ENCODE measurements around the gene TTC9B.
A peak's percentile ranks its signal among the peaks of the same experiment; 100 is the strongest.
"Not testable (repeated sequence)": the region's sequence is repeated elsewhere in the genome, so short reads cannot be mapped to it uniquely, and the experiment has no call there.

Gene TTC9B

DNA sequence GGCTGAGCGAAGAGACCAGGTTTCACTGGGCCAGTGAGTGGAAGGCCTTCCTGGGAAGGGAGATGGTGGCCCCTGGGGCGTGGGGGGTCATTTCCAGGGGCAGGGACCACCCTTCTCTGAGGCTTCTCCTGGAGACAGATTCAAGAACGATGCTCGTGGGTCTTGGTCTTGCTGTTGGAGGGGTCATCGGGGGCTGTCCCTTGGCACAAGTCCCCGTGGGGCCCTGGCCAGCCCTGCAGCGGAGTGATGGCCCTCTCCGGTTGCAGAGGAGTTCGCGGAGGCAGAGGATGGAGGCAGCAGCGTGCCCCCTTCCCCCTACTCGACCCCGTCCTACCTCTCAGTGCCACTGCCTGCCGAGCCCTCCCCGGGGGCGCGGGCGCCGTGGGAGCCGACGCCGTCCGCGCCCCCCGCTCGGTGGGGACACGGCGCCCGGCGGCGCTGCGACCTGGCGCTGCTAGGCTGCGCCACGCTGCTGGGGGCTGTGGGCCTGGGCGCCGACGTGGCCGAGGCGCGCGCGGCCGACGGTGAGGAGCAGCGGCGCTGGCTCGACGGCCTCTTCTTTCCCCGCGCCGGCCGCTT is 4.8 kb downstream of the TTC9B start:
- DNase-seq = no peak

DNA sequence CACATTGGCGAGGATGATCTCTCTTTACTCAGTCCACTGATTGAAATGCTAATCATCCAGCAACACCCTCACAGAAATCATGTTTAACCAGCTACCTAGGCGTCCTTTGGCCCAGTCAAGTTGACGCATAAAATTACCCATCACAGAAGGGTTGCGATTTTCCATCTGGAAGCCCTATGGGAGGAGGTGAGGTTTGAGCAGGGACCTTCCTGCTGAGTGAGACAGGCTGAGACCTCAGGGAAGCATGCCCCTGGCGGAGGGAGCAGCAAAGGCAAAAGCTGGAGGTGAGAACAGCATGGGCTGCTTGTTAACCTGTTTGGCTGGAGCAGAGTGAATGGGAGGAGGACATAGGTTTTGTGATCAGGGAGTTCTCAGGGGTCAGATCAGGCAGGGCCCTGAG is 7.3 kb downstream of the TTC9B start:
- no peak for DNase-seq

DNA sequence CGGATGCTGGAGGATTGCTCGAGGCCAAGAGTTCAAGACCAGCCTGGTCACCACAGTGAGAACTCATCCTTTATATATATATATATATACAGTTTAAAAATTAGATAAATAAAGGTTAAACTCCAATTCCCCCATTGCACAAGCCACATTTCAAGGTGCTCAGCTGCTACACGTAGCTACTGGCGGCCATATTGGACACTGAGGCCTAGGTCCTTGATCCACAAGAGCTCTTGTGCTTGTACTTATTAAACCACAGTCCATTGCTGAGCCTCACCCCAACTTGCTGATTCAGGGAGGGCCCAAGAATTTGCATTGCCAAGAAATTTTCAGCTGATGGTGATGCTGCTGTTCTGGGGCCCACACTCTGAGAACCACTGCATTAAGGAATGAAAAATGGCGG is 9.6 kb downstream of the TTC9B start:
- DNase-seq = no peak

DNA sequence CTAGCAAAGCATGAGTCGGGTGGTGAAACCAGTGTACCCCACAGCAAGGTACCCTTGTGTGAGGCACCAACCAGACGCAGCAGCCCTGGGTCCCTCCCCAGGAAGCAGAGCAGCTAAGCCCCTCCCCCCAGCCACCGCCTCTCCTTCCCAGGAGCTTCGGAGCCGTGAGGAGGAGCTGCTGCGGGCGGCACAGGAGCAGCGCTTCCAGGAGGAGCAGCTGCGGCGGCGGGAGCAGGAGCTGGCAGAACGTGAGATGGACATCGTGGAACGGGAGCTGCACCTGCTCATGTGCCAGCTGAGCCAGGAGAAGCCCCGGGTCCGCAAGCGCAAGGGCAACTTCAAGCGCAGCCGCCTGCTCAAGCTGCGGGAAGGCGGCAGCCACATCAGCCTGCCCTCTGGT is 12.4 kb downstream of the TTC9B start:
- no peak for DNase-seq

DNA sequence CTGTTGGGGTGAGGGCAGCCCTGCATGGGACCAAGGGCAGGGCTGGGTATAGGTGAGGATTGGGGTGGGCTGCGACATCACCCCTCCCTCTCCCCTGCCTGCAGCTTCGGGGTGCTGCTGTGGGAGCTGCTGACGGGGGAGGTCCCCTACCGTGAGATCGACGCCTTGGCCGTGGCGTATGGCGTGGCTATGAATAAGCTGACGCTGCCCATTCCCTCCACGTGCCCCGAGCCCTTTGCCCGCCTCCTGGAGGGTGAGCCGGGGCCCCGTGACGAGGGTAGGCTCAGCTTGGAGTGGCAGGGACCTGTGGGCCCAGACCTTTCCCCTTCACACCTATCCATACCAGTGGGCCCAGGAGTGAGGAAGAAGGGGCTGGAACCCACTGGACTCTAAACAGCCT is 13.8 kb downstream of the TTC9B start:
- DNase-seq = no peak

DNA sequence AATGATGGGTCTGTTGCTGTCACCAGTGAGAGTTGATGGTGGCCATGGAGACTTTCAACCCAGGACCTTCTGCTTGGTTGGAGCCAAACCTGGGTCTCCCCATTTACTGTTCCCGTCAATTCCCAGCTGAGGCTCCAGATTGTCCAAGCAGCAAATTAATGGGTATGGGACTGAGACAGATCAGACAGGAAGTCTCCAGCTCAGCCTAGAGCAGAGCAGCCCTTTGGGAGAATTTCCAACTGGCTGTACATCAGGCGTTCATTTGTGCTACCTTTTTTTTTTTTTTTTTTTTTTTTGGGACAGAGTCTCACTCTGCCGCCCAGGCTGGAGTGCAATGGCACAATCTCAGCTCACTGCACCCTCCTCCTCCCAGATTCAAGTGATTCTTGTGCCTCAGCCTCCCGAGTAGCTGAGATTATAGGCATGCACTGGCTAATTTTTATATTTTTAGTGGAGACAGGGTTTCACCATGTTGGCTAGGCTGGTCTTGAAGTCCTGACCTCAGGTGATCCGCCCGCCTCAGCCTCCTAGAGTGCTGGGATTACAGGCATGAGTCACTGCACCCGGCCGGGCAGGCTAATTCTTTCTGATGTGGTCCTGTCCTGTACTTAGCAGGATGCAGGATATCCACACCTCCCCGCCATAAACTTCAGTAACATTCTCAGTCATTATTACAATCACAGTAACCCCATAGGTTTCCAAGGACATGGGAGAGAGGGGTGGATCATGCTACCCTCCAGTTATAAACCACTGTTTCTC is 17.7 kb downstream of the TTC9B start:
- DNase-seq = no peak

DNA sequence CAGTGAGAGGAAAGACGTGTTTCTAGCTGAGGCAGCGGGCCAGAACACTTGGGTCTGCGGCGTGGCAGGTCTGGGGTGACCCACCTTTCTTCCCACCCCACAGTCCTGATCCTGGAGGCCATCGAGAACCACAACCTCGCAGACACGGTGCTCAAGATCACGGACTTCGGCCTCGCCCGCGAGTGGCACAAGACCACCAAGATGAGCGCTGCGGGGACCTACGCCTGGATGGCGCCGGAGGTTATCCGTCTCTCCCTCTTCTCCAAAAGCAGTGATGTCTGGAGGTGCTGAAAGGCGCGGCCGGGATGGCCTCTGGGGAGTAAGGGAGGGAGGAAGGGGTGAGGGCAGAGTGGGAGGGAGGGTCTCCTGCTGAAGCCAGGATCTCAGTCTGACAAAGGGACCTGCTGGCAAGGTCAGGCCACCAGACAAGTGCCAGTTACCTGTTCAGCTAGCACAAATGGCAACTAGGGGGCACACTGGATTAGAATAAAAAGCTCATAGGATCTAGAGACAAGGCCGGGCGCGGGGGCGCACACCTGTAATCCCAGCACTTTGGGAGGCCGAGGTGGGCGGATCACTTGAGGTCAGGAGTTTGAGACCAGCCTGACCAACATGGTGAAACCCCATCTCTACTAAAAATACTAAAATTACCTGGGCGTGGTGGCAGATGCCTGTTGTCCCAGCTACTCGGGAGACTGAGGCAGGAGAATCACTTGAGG is 19.8 kb downstream of the TTC9B start:
- no peak for DNase-seq

DNA sequence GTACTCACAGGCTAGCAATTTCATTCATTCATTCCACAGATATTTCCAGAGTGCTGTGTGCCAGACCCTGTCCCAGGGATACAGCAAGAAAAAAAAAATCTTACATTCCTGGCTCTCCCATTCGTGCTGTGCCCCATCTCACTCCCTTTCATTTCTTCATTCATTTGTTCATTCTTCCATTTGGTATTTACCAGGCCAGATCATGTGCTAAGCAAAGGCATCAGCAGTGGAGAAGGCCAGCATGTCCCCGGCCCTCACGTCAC is 24.7 kb downstream of the TTC9B start:
- no peak for DNase-seq

DNA sequence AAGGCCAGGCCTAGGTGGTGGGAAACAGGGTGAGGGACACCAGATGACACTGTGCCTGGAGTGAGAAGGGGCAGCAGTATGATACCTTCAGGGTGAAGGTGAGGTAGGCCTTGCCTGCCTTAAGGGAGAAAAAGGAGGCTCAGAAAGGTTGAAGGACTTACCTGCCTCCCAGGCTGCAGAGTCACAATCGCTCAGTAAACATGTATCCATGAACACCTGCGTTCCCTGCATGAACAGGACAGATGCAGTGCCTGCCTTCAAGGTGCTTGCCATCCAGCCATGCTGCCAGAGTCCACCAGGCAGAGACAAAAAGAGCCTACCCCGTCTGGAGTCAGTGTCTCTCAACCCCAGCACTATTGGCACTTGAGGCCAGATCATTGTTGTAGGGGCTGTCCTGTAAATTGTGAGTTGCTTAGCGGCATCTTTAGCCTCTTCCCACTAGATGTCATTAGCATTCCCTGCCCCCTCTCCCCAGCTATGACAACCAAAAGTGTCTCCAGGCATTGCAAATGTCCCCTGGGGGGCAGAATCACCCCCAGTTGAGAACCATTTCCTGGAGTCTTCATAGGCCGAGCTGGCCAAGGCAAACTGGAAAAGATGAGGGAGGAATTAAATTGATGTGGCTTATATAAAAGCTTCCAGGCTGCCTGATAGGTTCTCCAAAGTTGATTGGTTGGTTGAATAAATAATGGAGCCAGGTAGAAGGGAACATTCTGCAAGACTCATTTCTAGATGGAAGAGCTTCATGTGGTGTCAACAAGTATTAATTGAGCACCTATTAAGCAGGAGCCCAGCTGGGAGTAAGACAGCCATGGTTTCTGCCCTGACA is 25.2 kb downstream of the TTC9B start:
- no peak for DNase-seq

DNA sequence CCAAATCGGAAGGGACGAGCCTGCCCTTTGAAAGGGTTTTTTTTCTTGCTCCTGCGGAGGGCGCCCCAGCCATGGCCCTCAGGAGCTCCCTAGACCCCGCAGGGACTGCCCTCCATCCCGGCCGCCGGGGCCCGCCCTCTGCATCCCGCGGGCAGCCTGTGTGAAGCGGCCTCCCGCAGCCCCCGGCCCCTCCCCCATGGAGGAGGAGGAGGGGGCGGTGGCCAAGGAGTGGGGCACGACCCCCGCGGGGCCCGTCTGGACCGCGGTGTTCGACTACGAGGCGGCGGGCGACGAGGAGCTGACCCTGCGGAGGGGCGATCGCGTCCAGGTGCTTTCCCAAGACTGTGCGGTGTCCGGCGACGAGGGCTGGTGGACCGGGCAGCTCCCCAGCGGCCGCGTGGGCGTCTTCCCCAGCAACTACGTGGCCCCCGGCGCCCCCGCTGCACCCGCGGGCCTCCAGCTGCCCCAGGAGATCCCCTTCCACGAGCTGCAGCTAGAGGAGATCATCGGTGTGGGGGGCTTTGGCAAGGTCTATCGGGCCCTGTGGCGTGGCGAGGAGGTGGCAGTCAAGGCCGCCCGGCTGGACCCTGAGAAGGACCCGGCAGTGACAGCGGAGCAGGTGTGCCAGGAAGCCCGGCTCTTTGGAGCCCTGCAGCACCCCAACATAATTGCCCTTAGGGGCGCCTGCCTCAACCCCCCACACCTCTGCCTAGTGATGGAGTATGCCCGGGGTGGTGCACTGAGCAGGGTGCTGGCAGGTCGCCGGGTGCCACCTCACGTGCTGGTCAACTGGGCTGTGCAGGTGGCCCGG is 26.1 kb downstream of the TTC9B start:
- DNase-seq = peak in 1 of 2 donors; percentile 30

DNA sequence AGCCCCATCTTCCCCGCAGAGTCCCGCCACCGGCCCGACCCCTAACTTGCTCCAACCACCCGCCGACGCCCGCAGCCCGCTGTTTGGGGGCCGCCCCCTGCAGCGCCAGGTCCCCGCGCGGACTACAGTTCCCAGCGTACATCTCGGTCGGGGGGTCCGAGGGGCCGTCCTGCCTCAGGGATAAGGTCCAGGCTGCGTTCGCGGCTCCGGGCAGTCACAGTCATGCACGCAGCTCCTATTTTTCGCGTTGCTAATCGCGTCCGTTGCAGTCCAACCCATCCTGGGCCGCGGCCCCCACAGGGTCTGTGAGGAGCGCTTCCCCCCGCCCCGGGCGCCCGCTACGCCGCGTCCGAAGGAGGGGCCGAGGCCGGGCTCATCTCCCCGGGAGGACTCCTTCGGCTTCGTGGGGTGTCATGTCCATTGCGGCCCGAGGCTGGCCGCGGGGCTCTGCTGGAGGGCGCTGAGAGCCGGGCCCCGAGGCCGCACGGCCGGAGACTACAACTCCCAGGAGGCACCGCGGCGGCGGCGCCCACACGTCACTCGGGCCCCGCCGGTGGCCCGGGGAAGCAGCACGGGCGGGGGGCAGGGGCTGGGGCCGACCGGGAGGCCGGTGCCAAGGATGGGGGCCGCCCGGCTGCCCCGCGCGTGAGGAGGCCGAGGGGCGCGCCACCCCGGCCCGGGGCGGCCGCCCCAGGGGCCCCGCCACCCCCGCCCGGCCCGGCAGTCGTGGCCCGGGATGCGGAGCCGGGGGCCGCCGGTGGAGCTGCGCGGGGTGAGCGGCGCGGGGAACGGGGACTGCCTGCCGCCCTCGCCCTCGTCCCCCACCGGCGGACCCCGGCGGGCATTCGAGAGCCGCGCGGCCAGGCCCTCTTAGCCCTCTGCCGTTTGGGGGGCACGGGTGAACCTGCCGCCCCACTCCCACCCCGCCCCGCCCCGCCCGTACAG is 27.0 kb downstream of the TTC9B start, which contains the start of gene MAP3K10:
MAP3K10 (plus strand) TSS at position 536 of the 945 bp plus-strand sequence. CDS start 606 bp downstream, outside the sequence.
- DNase-seq = peak; percentile 71 to 82

DNA sequence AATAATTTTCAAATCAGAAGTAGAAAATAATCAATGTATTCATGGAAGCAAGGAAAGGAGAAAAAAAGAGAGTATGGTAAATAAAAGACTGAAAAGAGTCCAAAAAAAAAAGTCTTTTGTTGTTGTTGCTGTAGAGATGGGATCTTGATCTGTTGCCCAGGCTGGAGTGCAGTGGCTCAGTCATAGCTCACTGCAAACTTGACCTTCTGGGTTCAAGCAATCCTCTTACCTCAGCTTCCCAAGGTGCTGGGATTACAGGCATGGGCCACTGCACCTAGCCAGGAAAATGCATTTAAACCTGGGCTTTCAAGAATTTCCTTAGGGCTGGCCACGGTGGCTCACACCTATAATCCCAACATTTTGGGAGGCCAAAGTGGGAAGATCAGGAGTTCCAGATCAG is 33.9 kb downstream of the TTC9B start:
- no peak for DNase-seq

DNA sequence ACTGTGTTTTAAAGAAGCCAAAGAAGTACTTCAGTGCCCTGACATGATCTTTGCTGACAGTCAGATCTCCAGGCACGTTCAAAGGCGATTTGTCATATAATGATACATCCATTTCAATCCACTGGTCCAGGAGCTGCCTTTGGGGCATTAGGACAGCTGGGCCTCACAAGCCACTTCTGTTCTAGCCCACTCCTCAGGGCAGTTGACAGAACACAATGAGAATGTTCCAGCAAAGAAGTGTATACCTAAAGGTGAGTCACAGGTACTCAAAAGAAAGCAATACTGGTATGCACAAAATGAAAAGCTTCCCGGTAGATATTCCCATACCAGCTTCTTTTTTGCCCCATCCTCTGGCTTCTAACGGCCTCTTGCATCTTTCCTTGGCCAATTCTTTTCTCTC is 39.4 kb downstream of the TTC9B start:
- DNase-seq = no peak

DNA sequence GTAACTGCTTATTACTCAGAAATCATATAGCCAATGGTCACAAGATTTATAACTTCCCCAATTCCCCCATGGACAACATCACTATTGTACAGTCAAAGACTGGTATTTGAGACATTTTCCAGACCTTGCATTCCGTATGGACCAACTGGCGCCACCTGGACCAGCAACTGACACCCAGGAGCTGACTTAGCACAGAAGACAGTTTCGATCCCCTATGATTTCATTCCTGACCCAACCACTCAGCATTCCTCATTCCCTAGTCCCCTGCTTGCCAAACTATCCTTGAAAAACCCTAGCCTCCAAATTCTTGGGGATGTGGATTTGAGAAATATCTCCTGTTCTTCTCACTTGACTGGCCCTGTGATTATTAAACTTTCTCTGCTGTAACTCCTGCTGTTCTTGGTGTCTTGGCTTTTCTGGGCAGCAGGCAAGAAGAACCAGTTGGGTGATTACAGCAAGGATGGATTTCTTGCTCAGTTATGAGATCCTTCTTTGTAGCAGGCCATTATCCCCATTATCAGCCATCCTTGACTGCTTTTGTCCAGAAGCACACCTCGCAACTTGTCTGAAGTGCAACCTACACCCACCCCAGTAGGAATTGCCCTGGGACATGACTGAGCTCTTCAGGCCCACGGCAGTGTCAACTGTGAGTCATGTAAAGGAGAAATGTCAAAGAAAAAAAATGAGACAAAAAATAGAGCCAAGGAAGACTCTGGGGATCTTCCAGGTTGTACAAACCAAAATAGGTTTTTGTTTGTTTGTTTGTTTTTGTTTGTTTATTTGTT is 40.7 kb downstream of the TTC9B start:
- DNase-seq = no peak

DNA sequence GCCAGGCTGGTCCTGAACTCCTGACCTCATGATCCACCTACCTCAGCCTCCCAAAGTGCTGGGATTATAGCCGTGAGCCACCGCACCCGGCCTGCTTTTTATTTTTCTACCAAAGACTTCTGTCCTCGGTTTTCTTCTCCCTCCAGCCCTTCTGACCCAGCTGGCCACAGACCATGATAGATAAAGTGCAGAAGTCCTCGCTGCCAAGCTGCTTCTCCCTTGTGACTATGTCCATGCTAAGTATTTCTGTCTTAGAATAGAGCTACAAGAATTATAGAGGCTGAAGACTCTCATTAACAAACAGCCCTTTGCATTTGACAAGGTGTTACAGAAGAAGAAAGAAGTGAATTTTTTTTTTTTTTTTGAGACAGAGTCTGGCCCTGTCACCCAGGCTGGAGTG is 42.4 kb downstream of the TTC9B start:
- DNase-seq = no peak

DNA sequence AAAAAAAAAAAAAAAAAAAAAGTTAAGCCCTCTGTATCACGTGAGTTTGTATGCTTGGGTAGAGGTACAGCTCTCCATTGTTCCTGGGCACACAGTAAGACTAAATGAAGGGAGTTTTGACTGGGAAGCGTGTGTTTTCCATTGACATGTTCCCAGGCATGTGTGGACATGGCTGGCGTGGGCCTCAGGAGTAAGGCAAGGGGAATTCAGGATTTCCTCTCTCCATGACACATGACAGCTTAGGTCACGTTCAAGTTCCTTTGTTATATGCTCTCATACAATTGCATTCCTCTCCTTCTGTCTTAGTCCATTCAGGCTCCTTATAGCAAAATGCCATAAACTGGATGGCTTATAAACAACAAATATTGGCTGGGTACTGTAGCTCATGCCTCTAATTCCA is 44.1 kb downstream of the TTC9B start:
- no peak for DNase-seq

DNA sequence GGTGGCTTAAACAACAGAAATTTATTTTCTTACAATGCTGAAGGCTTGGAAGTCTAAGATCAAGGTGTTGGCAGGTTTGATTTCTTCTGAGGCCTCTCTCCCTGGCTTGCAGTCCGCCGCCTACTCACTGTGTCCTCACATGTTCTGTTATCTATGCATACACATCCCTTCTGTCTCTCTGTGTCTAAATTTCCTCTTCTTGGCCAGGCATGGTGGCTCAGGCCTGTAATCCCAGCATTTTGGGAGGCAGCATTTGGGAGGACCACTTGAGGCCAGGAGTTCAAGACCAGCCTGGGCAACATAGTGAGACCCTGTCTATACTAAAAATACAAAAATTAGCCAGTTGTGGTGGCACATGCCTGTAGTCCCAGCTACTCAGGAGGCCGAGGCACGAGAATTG is 46.9 kb downstream of the TTC9B start:
- not testable (repeated sequence) for DNase-seq

DNA sequence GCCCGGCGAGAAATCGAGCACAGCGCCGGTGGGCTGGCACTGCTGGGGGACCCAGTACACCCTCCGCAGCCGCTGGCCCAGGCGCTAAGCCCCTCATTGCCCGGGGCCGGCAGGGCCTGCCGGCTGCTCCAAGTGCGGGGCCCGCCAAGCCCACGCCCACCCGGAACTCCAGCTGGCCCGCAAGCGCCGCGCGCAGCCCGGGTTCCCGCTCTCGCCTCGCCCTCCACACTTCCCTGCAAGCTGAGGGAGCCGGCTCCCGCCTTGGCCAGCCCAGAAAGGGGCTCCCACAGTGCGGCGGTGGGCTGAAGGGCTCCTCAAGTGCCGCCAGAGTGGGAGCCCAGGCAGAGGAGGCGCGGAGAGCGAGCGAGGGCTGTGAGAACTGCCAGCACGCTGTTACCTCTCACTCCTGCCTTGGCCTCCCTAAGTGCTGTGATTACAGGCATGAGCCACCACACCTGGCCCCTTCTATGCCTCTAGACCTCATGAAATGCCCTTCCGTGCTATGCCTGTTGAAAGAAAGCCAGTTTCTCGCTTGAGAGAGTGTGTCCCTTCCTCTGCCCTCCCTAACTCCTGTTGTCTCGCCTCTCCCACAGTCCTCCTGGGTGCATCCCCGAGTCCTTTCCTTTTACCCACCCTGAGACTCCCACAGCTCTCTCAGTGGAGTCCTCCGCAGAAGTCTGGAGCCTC is 47.7 kb downstream of the TTC9B start:
- not testable (repeated sequence) for DNase-seq

DNA sequence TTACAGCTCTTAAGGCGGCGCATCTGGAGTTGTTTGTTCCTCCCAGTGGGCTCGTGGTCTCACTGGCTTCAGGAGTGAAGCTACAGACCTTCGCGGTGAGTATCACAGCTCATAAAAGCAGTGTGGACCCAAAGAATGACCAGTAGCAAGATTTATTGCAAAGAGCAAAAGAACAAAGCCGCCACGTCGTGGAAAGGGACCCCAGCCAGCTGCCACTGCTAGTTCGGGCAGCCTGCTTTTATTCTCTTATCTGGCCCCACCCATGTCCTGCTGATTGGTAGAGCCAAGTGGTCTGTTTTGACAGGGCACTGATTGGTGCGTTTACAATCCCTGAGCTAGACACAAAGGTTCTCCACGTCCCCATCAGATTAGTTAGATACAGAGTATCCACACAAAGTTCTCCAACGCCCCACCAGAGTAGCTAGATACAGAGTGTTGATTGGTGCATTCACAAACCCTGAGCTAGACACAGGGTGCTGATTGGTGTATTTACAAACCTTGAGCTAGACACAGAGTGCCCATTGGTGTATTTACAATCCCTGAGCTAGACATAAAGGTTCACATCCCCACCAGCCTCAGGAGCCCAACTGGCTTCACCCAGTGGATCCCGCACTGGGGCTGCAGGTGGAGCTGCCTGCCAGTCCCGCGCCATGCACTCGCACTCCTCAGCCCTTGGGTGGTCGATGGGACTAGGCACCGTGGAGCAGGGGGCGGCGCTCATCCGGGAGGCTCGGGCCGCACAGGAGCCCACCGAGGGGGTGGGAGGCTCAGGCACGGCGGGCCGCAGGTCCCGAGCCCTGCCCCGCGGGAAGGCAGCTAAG is 48.5 kb downstream of the TTC9B start:
- not testable (repeated sequence) for DNase-seq
